ENCODE data around the gene PIGX.
A peak's percentile ranks its signal among the peaks of the same experiment; 100 is the strongest.

PIGX gene

GRCh38 chr3:196711838-196712513 is at the start of gene PIGX, which contains the start of gene CEP19:
Gene PIGX (plus strand): TSS chr3:196712377.
Gene CEP19 (minus strand): TSS chr3:196712250. CDS start chr3:196708657, 3,593 bp downstream.
- H3K9me2 ChIP-seq (replicated peaks; ENCODE audit: insufficient read depth, low read length), result no peaks in the 10 kb centered on the region
- peak within 1 kb of the TSS; percentile 83 for H3K9ac ChIP-seq (ENCODE audit: low read length)
- H3K27me3 ChIP-seq (replicated peaks; ENCODE audit: insufficient read depth, low read length), result no peaks in the 10 kb centered on the region
- peak within 1 kb of the TSS; percentile 80 for H3K4me3 ChIP-seq (ENCODE audit: low read length)
- DNase-seq, result peak; percentile 93
- peak within 1 kb of the TSS; percentile 80 for H3K27ac ChIP-seq (ENCODE audit: low read length)
- H3K36me3 ChIP-seq (replicated peaks; ENCODE audit: insufficient read depth, low read length), result no peaks in the 10 kb centered on the region
- no peaks in the 10 kb centered on the region for H4K20me1 ChIP-seq (ENCODE audit: insufficient read depth, low read length)
- peaks cover 20% of the 10 kb centered on the region for H3F3A ChIP-seq (ENCODE audit: insufficient read depth, low read length)
- H3K79me2 ChIP-seq (ENCODE audit: low read length), result peaks cover 15% of the 10 kb centered on the region
- no peaks in the 10 kb centered on the region for H3K9me3 ChIP-seq (replicated peaks; ENCODE audit: insufficient read depth, low read length)
- peak within 1 kb of the TSS; percentile 79 for H3K4me2 ChIP-seq (ENCODE audit: low read depth, low read length)
- H2AFZ ChIP-seq (ENCODE audit: low read length), result peak within 1 kb of the TSS; percentile 94
- no peaks in the 10 kb centered on the region for H3K4me1 ChIP-seq (ENCODE audit: low read length)
- TF ChIP-seq EZH2 (optimal IDR thresholded peaks at IDR 0.05; ENCODE audit: low read depth, low read length), result no peak
- no peak for TF ChIP-seq CTCF (IDR thresholded peaks at IDR 0.05; ENCODE audit: low read length)
- TF ChIP-seq EZH2phosphoT487 (IDR thresholded peaks at IDR 0.05; ENCODE audit: low read length), result no peak

- H3K4me3 ChIP-seq (ENCODE audit: low read length), result no peak overlapping the region
- DNase-seq, result no peak
- H2AFZ ChIP-seq (ENCODE audit: low read length), result no peak overlapping the region
- H3K27ac ChIP-seq (ENCODE audit: low read length), result no peak overlapping the region
- H3K9ac ChIP-seq (ENCODE audit: low read length), result no peak overlapping the region
- TF ChIP-seq EZH2phosphoT487 (IDR thresholded peaks at IDR 0.05; ENCODE audit: low read length) (no peak), CTCF (IDR thresholded peaks at IDR 0.05; ENCODE audit: low read length) (no peak), EZH2 (optimal IDR thresholded peaks at IDR 0.05; ENCODE audit: low read depth, low read length) (no peak)
- peaks cover 24% of the 10 kb centered on the region for H3K79me2 ChIP-seq (ENCODE audit: low read length)
- peaks cover 23% of the 10 kb centered on the region for H3K36me3 ChIP-seq (replicated peaks; ENCODE audit: insufficient read depth, low read length)
- no peaks in the 10 kb centered on the region for H3K4me1 ChIP-seq (ENCODE audit: low read length)
- H3K9me3 ChIP-seq (replicated peaks; ENCODE audit: insufficient read depth, low read length), result no peaks in the 10 kb centered on the region
- H3K9me2 ChIP-seq (replicated peaks; ENCODE audit: insufficient read depth, low read length), result no peaks in the 10 kb centered on the region
- H3K4me2 ChIP-seq (ENCODE audit: low read depth, low read length), result no peak overlapping the region
- H4K20me1 ChIP-seq (ENCODE audit: insufficient read depth, low read length), result no peaks in the 10 kb centered on the region
- H3F3A ChIP-seq (ENCODE audit: insufficient read depth, low read length), result no peaks in the 10 kb centered on the region
- H3K27me3 ChIP-seq (replicated peaks; ENCODE audit: insufficient read depth, low read length), result no peaks in the 10 kb centered on the region
Measured at GRCh38 chr3:196662711-196663571, 49.2 kb upstream of the PIGX start.

- no peak overlapping the region for H2AFZ ChIP-seq (ENCODE audit: low read length)
- H3K27ac ChIP-seq (ENCODE audit: low read length), result no peak overlapping the region
- DNase-seq, result no peak
- H3K4me3 ChIP-seq (ENCODE audit: low read length), result no peak overlapping the region
- H4K20me1 ChIP-seq (ENCODE audit: insufficient read depth, low read length), result no peaks in the 10 kb centered on the region
- no peak overlapping the region for H3K9ac ChIP-seq (ENCODE audit: low read length)
- H3K4me1 ChIP-seq (ENCODE audit: low read length), result no peaks in the 10 kb centered on the region
- H3K4me2 ChIP-seq (ENCODE audit: low read depth, low read length), result no peak overlapping the region
- H3K9me3 ChIP-seq (replicated peaks; ENCODE audit: insufficient read depth, low read length), result no peaks in the 10 kb centered on the region
- no peaks in the 10 kb centered on the region for H3K27me3 ChIP-seq (replicated peaks; ENCODE audit: insufficient read depth, low read length)
- H3F3A ChIP-seq (ENCODE audit: insufficient read depth, low read length), result no peaks in the 10 kb centered on the region
- TF ChIP-seq EZH2phosphoT487 (IDR thresholded peaks at IDR 0.05; ENCODE audit: low read length), result no peak
- TF ChIP-seq EZH2 (optimal IDR thresholded peaks at IDR 0.05; ENCODE audit: low read depth, low read length), result no peak
- TF ChIP-seq CTCF (IDR thresholded peaks at IDR 0.05; ENCODE audit: low read length), result no peak
- no peaks in the 10 kb centered on the region for H3K9me2 ChIP-seq (replicated peaks; ENCODE audit: insufficient read depth, low read length)
- H3K36me3 ChIP-seq (replicated peaks; ENCODE audit: insufficient read depth, low read length), result 0 out of 2 replicates have a peak, but pooled peaks cover 2% of the 10 kb centered on the region
- H3K79me2 ChIP-seq (ENCODE audit: low read length), result peaks cover 6% of the 10 kb centered on the region; the same call in 1 of the 2 replicates
Measured at GRCh38 chr3:196666001-196666867, 45.9 kb upstream of the PIGX start.

Data from MM.1S (cell line).